GM20000 (cell line): Measurements from ENCODE around the gene FLCN.

ENCODE experiments used
- DNase-seq: peaks from one replicate; pipeline ENCODE4 v3.0.0; 2012; ENCODE audit warnings: low spot score
- TF ChIP-seq, protein P1 (sequence below): IDR thresholded peaks from 2 replicates; pipeline ENCODE4 v1.5.1; 2012; ENCODE audit warnings: mild to moderate bottlenecking, control low read depth; ENCODE audit errors: extremely low read depth, missing control alignments

Gene FLCN

DNA sequence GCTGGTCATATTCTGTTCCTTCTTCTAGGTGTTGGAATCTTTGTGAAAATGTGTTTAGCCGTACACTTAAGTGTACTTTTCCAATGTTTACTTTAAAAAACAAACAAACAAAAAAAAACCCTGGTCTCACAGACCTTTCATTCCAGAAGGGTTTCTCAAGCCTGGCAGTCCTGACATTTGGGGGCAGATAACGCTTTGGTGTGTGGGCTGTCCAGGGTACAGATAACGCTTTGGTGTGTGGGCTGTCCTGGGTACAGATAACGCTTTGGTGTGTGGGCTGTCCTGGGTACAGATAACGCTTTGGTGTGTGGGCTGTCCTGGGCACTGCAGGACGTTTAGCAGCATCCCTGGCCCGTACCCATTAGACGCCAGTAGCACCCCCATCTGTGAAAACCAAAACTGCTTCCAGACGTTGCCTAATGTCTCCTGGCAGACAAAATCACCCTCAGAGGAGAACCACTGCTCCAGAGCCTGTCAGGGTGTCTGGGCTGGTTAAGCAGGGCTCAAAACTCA is 15.2 kb upstream of the FLCN start:
- DNase-seq, result no peak
- TF ChIP-seq, protein P1, sequence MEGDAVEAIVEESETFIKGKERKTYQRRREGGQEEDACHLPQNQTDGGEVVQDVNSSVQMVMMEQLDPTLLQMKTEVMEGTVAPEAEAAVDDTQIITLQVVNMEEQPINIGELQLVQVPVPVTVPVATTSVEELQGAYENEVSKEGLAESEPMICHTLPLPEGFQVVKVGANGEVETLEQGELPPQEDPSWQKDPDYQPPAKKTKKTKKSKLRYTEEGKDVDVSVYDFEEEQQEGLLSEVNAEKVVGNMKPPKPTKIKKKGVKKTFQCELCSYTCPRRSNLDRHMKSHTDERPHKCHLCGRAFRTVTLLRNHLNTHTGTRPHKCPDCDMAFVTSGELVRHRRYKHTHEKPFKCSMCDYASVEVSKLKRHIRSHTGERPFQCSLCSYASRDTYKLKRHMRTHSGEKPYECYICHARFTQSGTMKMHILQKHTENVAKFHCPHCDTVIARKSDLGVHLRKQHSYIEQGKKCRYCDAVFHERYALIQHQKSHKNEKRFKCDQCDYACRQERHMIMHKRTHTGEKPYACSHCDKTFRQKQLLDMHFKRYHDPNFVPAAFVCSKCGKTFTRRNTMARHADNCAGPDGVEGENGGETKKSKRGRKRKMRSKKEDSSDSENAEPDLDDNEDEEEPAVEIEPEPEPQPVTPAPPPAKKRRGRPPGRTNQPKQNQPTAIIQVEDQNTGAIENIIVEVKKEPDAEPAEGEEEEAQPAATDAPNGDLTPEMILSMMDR, result no peak

DNA sequence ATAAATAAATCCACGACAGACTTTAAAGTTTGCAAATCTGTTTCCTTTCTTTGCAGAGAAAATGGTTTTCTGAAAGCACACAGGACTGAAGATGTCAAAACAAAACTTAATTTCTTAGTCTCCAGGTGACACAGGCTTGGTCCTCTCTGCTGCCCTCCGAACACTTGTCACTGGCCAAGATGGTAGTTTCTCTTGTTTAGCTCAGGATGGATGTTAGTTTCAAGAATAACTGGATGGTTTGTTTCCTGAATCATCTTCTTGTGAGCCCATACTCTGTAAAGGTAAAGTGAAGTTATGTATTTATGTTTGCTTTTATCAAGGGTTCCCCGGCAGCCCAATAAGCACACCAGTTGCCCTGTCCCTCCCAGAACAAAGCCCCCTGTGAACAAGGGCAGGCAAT is 9.9 kb upstream of the FLCN start:
- TF ChIP-seq, protein P1, result no peak
- DNase-seq, result no peak

DNA sequence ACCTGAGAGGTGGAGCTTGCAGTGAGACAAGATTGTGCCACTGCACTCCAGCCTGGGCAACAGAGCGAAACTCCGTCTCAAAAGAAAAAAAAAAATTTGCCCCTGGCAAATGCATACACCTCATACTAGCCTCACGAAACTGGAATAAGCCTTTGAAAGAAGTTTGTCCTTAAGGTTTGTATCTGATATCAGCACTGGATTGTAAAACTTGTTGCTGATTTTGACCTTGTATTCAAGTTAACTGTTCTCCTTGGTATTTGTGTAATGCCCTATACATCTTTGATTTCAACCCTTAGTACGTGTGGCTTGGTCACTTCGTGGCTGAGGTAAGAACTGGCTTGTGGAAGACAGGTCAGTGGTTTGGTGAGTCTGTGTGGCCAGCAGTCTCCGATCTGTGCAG is 6.2 kb upstream of the FLCN start:
- DNase-seq, result no peak
- TF ChIP-seq, protein P1, result no peak

DNA sequence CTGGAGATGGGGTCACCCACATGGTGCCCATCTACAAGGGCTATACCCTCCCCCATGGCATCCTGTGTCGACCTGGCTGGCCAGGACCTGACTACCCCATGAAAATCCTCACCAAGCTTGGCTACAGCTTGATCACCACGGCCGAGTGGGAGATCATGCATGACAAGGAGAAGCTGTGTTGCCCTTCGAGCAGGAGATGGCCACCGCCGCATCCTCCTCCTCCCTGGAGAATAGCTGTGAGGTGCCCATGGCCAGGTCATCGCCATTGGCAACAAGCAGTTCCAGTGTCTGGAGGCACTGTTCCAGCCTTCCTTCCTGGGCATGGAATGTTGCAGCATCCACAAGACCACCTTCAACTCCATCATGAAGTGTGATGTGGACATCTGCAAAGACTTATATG is 5.3 kb upstream of the FLCN start:
- DNase-seq, result no peak
- TF ChIP-seq, protein P1, result no peak

DNA sequence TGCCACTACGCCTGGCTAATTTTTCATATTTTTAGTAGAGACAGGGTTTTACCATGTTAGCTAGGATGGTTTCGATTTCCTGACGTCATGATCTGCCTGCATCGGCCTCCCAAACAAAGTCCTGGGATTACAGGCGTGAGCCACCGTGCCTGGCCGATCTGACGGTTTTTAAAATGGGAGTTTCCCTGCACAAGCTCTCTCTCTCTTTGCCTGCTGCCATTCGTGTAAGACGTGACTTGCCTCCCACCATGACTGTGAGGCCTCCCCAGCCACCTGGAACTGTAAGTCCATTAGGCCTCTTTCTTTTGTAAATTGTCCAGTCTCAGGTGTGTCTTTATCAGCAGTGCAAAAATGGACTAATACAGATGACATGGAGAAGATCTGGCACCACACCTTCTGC is 4.7 kb upstream of the FLCN start:
- TF ChIP-seq, protein P1, result no peak
- no peak for DNase-seq

DNA sequence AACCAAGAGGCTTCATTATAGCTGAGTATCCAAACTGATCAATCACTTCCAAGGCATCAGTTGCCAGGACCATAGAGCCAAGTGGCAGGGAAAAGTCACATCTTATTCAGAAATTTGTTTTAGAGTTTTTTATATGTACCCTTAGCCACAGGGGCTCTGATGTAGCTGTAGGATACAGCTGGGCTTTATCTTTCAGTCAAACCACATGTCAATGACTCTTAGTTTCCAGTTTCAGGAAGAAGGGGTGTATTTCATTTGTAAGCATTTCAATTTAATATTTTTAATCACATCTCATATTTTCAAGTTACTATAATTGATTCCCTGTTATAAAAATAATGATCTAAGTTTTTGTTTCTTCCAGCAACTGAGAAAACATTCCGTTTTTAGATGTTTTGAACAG is 2.9 kb upstream of the FLCN start:
- TF ChIP-seq, protein P1, result no peak
- no peak for DNase-seq

DNA sequence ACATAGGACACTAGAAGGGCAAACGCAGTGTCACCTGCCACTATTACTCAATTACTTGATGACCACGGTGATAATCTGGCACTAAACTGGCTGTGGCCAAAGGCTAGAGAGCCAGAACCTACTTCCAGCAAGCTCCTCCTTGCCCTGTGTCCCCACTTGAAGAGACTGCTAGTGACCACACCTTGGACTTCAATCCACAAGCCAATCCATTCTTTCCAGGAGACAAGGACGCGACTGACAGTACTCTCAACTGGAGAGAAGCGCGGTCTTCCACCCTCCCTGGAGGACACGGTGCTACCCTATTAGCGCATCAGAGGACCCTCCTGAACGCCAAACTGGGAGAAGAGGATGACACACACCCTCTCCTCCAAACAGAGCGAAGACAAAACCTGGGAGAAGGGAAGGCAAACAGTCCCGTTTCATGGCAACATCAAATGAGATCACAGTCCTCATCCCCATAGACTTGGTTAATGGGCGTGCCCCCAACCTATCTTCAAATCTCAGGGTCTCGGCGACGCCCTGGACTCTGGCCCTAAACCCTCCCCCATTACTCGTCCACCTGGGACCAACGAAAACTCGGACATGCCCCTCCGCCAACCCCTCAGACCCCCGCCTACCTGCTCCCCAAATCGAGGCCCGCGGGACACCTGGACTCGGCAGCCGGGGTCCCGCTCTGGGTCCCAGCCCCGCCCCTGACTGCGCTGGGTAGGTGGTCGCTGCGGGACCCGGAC is 508 bp downstream of the FLCN start:
- TF ChIP-seq, protein P1, result no peak

More for the DNA sequence above, 508 bp downstream of the FLCN start:
- no peak for DNase-seq
